Cardiac muscle cell (in vitro differentiated cells and primary cell): ENCODE measurements around the gene AOPEP. TPM values are rescaled to one million over a fixed set of nuclear protein-coding genes. Genes with fewer than 3 reads are reported as not detected.

Experiments used
- DNase-seq, 2 donors: peaks; one replicate each; pipeline versions ENCODE4 v3.0.0 to v3.0.0-alpha.2; 2010 to 2017; ENCODE audit warnings: low read depth in 1 of 2, low spot score in 1 of 2
- H3K27ac ChIP-seq: fragments of 200-600 bp; sonication (generic); 2 replicates; pipeline ENCODE4 v1.5.1; 2016
- H3K27me3 ChIP-seq: fragments of 200-600 bp; sonication (generic); 2 replicates; pipeline ENCODE4 v1.6.0; 2016; ENCODE audit warnings: control low read depth
- H3K36me3 ChIP-seq: fragments of 200-600 bp; sonication (generic); 2 replicates; pipeline ENCODE4 v1.5.1; 2016; ENCODE audit warnings: control low read depth
- H3K4me1 ChIP-seq: fragments of 200-600 bp; sonication (generic); 2 replicates; pipeline ENCODE4 v1.8.1; 2017; ENCODE audit warnings: low read depth, mild to moderate bottlenecking, mixed run types
- H3K4me3 ChIP-seq: fragments of 200-600 bp; sonication (generic); 2 replicates; pipeline ENCODE4 v1.5.1; 2016; ENCODE audit warnings: mild to moderate bottlenecking
- H3K9me3 ChIP-seq: fragments of 200-600 bp; sonication (generic); 2 replicates; pipeline ENCODE4 v1.5.1; 2017; ENCODE audit warnings: low read depth, mild to moderate bottlenecking, control low read depth
- polyA plus RNA-seq: library from polyadenylated mRNA; unstranded; fragments of >200 nt; fragmentation: Nextera tagmentation; extraction: Ambion mirVana; gene quantifications from 2 replicates; pipeline ENCODE4 v1.2.1, GENCODE V29; 2016
- total RNA-seq: library from RNA; depleted of rRNA; stranded (reverse); fragments of >200 nt; gene quantifications from 2 replicates; pipeline ENCODE4 v1.2.3, GENCODE V29; 2016
- TF ChIP-seq, protein P1 (sequence below): IDR thresholded peaks from 2 replicates; pipeline ENCODE4 v1.5.1; 2012; ENCODE audit warnings: low read depth, mild to moderate bottlenecking, low read length

AOPEP gene
- total and polyA plus RNA-seq, 2 experiments from 2014 or later, result 46.8 to 88.7 TPM

DNA sequence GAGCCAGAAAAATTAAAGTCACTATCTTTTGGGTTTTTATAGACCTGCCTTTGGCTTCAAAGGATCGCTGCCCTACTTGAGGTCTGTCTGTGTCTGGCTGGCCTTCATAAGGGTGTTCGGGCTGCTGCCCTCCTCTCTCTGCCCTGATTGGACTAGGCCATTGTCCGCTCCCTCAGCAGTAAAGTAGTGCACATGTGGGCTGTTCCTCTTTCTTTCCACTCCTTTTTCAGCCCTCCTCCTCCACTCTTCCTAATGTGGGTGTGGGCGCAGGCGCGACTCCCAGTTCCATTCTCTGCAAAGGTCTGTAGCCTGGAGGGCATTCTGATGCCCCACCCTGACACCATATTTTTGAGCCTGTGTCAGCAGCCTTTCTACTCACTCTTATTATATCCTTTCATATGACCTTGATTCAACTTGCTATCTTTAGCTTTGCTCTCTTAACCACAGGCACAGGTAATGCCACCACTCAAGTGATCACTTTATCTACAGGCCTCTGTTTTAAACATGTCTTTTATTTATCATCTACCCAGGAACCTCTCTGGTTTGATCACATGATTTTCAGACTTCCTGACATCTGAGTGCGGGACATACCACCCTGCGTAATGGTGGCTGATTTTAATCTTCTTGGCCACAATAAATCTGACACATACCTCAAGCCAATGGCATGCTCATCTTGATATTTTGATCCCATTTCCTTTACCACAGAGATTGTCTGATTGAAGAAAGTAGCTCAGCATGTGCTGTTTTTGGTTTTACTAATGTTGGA lies 144.5 kb downstream of the AOPEP start:
- H3K4me3 ChIP-seq, result no peak overlapping the region
- no peaks in the 10 kb centered on the region for H3K36me3 ChIP-seq
- peak overlapping the region; percentile 72 for H3K27ac ChIP-seq
- H3K9me3 ChIP-seq, result no peaks in the 10 kb centered on the region
- DNase-seq, result no peak
- TF ChIP-seq, protein P1, sequence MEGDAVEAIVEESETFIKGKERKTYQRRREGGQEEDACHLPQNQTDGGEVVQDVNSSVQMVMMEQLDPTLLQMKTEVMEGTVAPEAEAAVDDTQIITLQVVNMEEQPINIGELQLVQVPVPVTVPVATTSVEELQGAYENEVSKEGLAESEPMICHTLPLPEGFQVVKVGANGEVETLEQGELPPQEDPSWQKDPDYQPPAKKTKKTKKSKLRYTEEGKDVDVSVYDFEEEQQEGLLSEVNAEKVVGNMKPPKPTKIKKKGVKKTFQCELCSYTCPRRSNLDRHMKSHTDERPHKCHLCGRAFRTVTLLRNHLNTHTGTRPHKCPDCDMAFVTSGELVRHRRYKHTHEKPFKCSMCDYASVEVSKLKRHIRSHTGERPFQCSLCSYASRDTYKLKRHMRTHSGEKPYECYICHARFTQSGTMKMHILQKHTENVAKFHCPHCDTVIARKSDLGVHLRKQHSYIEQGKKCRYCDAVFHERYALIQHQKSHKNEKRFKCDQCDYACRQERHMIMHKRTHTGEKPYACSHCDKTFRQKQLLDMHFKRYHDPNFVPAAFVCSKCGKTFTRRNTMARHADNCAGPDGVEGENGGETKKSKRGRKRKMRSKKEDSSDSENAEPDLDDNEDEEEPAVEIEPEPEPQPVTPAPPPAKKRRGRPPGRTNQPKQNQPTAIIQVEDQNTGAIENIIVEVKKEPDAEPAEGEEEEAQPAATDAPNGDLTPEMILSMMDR, result no peak
- H3K27me3 ChIP-seq, result no peaks in the 10 kb centered on the region
- H3K4me1 ChIP-seq, result peaks cover 77% of the 10 kb centered on the region

DNA sequence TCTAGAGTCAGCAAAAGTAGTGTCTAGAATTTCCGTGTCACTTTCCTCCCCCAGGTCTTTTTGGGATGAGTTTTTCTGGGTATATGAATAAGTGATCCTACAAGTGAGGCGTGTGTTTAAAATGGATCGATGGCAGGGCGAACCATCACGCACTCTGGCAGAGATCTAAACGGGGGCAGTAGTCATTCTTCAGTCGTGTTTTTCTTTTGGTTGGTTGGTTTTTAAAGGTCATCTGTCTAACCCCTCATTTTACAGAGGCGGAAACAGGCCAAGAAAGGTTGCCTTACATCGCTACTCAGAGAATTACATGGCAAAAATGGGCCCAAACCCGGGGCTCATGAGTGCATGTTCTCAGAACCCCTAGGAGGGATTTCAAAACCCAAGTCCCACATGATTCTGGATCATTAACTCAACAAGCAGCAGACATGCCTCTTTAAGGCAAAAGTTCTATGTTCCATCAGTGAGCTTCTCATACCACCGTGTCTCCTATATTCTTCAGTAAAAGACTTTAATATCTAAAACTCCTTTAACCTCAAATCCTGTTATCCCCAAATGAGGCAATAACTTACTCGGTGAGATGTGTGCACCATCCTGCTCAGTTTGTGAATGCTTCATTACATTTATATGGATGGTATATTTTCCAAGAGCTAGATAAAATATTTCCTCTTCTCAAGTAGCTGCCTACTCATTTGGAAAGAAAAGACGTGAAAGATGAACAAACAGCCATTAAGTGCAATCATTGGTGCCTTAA lies 145.8 kb downstream of the AOPEP start:
- Histone ChIP-seq H3K9me3 (no peaks in the 10 kb centered on the region), H3K27ac (peak overlapping the region; percentile 78), H3K4me3 (no peak overlapping the region), H3K27me3 (no peaks in the 10 kb centered on the region), H3K36me3 (no peaks in the 10 kb centered on the region), H3K4me1 (peaks cover 65% of the 10 kb centered on the region)
- TF ChIP-seq, protein P1, result no peak
- DNase-seq, result no peak

DNA sequence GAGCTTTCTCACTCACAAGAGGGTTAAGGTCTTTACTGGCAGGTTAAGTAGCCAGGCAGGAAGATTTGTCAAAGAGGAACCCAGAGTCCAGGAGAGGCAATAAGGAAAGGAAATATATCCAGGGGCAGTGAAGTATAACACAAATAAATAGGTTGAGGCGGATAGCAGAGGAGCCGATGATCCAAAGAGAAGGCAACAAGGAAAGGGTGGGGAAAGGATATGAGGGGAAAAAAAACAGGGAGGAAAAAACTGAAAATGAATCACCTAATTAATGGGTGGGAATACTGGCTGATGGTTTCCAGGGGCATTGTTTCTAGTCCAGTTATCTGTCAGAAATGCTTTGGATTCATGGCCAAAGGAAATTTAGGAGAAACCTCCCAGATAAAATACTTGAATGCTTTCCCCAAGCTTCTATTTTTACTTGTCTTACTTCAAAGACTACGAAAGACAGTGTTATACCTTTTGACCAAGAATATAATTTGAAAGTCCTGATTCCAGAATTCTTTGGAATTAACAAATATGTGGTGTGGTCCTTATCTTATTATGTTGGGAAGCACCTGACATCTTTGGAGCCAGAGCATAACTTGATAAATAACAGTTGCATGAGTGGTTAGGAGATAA lies 146.5 kb downstream of the AOPEP start:
- Histone ChIP-seq H3K36me3 (no peaks in the 10 kb centered on the region), H3K27me3 (no peaks in the 10 kb centered on the region), H3K9me3 (no peaks in the 10 kb centered on the region), H3K4me3 (no peak overlapping the region), H3K4me1 (peaks cover 58% of the 10 kb centered on the region), H3K27ac (peak overlapping the region; percentile 78)
- TF ChIP-seq, protein P1, result no peak
- DNase-seq, result peak in 1 of 2 donors; percentile 51

DNA sequence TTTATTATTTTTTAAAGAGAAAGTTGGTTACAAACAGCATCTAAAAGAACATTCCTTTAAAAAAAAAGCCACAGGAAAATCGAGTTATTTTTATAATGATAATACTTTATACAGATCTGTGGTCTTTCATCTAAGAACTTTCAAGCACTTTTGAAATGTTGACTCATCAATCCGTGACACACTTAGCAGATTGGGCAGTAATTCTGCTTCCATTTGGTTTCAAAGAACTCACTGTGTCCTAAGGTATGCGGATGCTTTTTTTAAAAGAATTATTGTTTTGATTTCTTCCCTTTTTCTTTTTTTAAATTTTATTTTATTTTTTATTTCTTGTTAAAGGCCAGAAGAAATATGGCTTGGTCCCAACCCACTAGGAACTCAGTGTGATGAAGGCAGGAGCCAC lies 147.8 kb downstream of the AOPEP start:
- H3K27me3 ChIP-seq, result no peaks in the 10 kb centered on the region
- peak overlapping the region; percentile 78 for H3K27ac ChIP-seq
- no peak overlapping the region for H3K4me3 ChIP-seq

More for the DNA sequence above, 147.8 kb downstream of the AOPEP start:
- Histone ChIP-seq H3K9me3 (no peaks in the 10 kb centered on the region), H3K4me1 (peaks cover 47% of the 10 kb centered on the region), H3K36me3 (no peaks in the 10 kb centered on the region)
- TF ChIP-seq, protein P1, result no peak
- DNase-seq, result peak in 1 of 2 donors; percentile 82
